ENCODE results near the gene ERC1.

- no peak for TF ChIP-seq CTCF (IDR thresholded peaks at IDR 0.05; ENCODE audit: poor library complexity, severe bottlenecking)
- no peak for TF ChIP-seq EZH2 (IDR thresholded peaks at IDR 0.05; ENCODE audit: borderline replicate concordance, insufficient read depth, low read length, poor library complexity, severe bottlenecking)
- no peak for TF ChIP-seq POLR2AphosphoS5 (IDR thresholded peaks at IDR 0.05)
- no peak for TF ChIP-seq SMC3 (conservative IDR thresholded peaks at IDR 0.05; ENCODE audit: poor library complexity)
- TF ChIP-seq EP300 (conservative IDR thresholded peaks at IDR 0.05; ENCODE audit: poor library complexity, severe bottlenecking) = no peak
- no peak for TF ChIP-seq RAD21 (conservative IDR thresholded peaks at IDR 0.05)
- TF ChIP-seq TAF1 (IDR thresholded peaks at IDR 0.05; ENCODE audit: low read depth) = no peak
- TF ChIP-seq MXI1 (conservative IDR thresholded peaks at IDR 0.05; ENCODE audit: poor library complexity, severe bottlenecking) = no peak
- TF ChIP-seq REST (IDR thresholded peaks at IDR 0.05; ENCODE audit: borderline replicate concordance) = no peak
Measured at GRCh38 chr12:1007994-1008393, 17.0 kb downstream of the ERC1 start.

All from neural cell (in vitro differentiated cells).